GM23248 (cell line): ENCODE data around the gene NBDY.

Source experiments
- EZH2 ChIP-seq: fragments of 200-600 bp; sonication (generic); IDR thresholded peaks from 2 replicates; pipeline ENCODE4 v1.6.1; 2018; ENCODE audit warnings: antibody characterized with exemption, mild to moderate bottlenecking; ENCODE audit not compliant: insufficient read depth, poor library complexity, severe bottlenecking
- EZH2phosphoT487 ChIP-seq: fragments of 200-600 bp; sonication (generic); IDR thresholded peaks from 2 replicates; pipeline ENCODE4 v1.6.1; 2018; ENCODE audit warnings: antibody characterized with exemption, moderate library complexity, mild to moderate bottlenecking, low read depth; ENCODE audit not compliant: insufficient read depth

- TF ChIP-seq EZH2 (no peak), EZH2phosphoT487 (no peak)
Measured at GRCh38 chrX:56826020-56826419, 97.0 kb downstream of the NBDY start.
